GM19438 (cell line): ENCODE data around the gene DDI2.
"Not testable (repeated sequence)": the region's sequence is repeated elsewhere in the genome, so short reads cannot be mapped to it uniquely, and the experiment has no call there.

ENCODE experiments used
- ATAC-seq: cut with Tn5 transposase; IDR thresholded peaks from one replicate; pipeline ENCODE4 v1.9.1; 2021; ENCODE audit warnings: low read depth; ENCODE audit not compliant: unreplicated experiment

The DDI2 gene

GRCh38 chr1:15604400-15604799 is 12.9 kb upstream of the DDI2 start:
- ATAC-seq, result not testable (repeated sequence)

GRCh38 chr1:15605398-15606383 is 11.6 kb upstream of the DDI2 start:
- no peak for ATAC-seq

GRCh38 chr1:15609631-15610030 is 7.6 kb upstream of the DDI2 start:
- no peak for ATAC-seq

- no peak for ATAC-seq
Measured at GRCh38 chr1:15610167-15610566, 7.1 kb upstream of the DDI2 start.

GRCh38 chr1:15616373-15617172 is 685 bp upstream of the DDI2 start:
- no peak for ATAC-seq

GRCh38 chr1:15618077-15618654 is 908 bp downstream of the DDI2 start:
- peak; percentile 56 for ATAC-seq

- ATAC-seq, result no peak
Measured at GRCh38 chr1:15618655-15619525, 1.6 kb downstream of the DDI2 start.

GRCh38 chr1:15620155-15620545 is 2.9 kb downstream of the DDI2 start:
- no peak for ATAC-seq

GRCh38 chr1:15620902-15621682 is 3.8 kb downstream of the DDI2 start:
- no peak for ATAC-seq

GRCh38 chr1:15621975-15622374 is 4.7 kb downstream of the DDI2 start:
- ATAC-seq, result no peak

GRCh38 chr1:15622712-15623373 is 5.6 kb downstream of the DDI2 start:
- no peak for ATAC-seq

GRCh38 chr1:15623435-15623834 is 6.2 kb downstream of the DDI2 start:
- no peak for ATAC-seq

GRCh38 chr1:15624133-15624714 is 7.0 kb downstream of the DDI2 start:
- ATAC-seq, result no peak

GRCh38 chr1:15625056-15625917 is 8.0 kb downstream of the DDI2 start:
- ATAC-seq, result no peak

- ATAC-seq, result no peak
Measured at GRCh38 chr1:15626269-15626950, 9.2 kb downstream of the DDI2 start.

- peak; percentile 87 for ATAC-seq
Measured at GRCh38 chr1:15627343-15627988, 10.2 kb downstream of the DDI2 start.

GRCh38 chr1:15628003-15628402 is 10.7 kb downstream of the DDI2 start:
- peak; percentile 36 for ATAC-seq
